Measurements from ENCODE around the gene MN1. TPM values are rescaled to one million over a fixed set of nuclear protein-coding genes. Genes with fewer than 3 reads are reported as not detected.
A peak's percentile ranks its signal among the peaks of the same experiment; 100 is the strongest.

Gene MN1
- total and polyA plus RNA-seq, 2 of the 8 experiments (the other 6 are each of a cell fraction or from before 2014, with no cell fraction given) = 3.1 to 4.9 TPM

DNA sequence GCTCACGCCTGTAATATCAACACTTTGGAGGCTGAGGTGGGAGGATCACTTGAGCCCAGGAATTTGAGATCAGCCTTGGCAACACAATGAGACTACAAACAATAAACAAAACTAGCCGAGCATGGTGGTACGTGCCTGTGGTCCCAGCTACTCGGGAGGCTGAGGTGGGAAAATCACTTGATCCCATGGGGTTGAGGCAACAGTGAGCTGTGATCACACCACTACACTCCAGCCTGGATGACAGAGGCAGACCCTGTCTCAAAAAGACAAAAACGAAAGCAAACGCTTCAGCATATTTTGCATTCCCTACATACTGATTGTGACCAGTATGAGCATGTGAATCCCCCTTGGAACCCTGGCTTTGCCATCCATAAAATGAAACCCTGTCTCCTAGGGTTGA, 33.9 kb upstream of the MN1 start:
- CTCF ChIA-PET (ENCODE audit: partially characterized antibody) = interaction anchor here (0.6 to 1.2 kb wide), 3 partner anchors 8 to 155 kb away, joined by 3 read pairs; no protein-coding TSS in a partner anchor
- H3K4me1 ChIP-seq (replicated peaks in 1 of 4; ENCODE audit: control insufficient read depth in 3 of 4, insufficient read depth in 4 of 4, low read length in 3 of 4) = peaks cover 3 to 8% (median 6%) of the 10 kb centered on the region in 4 experiments
- H3K4me2 ChIP-seq (ENCODE audit: insufficient read depth in 1 of 2, low read depth in 2 of 2, low read length in 2 of 2) = peak overlapping the region in 1 of 2 experiments; percentile 16; a peak in 1 of 4 replicates
- TF ChIP-seq RFX5 (IDR thresholded peaks at IDR 0.05; ENCODE audit: borderline replicate concordance, low read depth, low read length) (no peak), CHD2 (IDR thresholded peaks at IDR 0.05; ENCODE audit: low read length) (no peak), POU5F1 (IDR thresholded peaks at IDR 0.05; ENCODE audit: low read depth, low read length) (no peak), BACH1 (IDR thresholded peaks at IDR 0.05; ENCODE audit: low read length) (no peak), TEAD4 (IDR thresholded peaks at IDR 0.05; ENCODE audit: low read depth, low read length) (no peak), EP300 (IDR thresholded peaks at IDR 0.05; ENCODE audit: borderline replicate concordance in 1 of 2, low read depth in 2 of 2, low read length in 2 of 2) (no peak), EZH2 (IDR thresholded peaks at IDR 0.05; ENCODE audit: low read depth, low read length, severe bottlenecking) (no peak), CREB1 (IDR thresholded peaks at IDR 0.05) (no peak), RBBP5 (IDR thresholded peaks at IDR 0.05; ENCODE audit: borderline replicate concordance, low read depth, low read length) (no peak), ZNF274 (IDR thresholded peaks at IDR 0.05; ENCODE audit: borderline replicate concordance, extremely low read depth, low read length) (no peak), POLR2A (IDR thresholded peaks at IDR 0.05; ENCODE audit: control extremely low read depth in 1 of 2, low read depth in 2 of 2, low read length in 2 of 2) (no peak), NANOG (IDR thresholded peaks at IDR 0.05; ENCODE audit: insufficient read depth, low read depth, low read length, poor library complexity, severe bottlenecking) (no peak)
- TF ChIP-seq, protein P1, sequence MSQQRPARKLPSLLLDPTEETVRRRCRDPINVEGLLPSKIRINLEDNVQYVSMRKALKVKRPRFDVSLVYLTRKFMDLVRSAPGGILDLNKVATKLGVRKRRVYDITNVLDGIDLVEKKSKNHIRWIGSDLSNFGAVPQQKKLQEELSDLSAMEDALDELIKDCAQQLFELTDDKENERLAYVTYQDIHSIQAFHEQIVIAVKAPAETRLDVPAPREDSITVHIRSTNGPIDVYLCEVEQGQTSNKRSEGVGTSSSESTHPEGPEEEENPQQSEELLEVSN (IDR thresholded peaks at IDR 0.05) = no peak

More for the DNA sequence above, 33.9 kb upstream of the MN1 start:
- peaks cover 0 to 3% of the 10 kb centered on the region in 2 experiments; a peak in 1 of 4 replicates for H3K9me3 ChIP-seq (ENCODE audit: insufficient read depth in 2 of 2, low read depth in 1 of 2, low read length in 1 of 2)
- peak overlapping the region; percentile 70; the same call in 1 of the 2 replicates for H2BK12ac ChIP-seq (ENCODE audit: low read depth, low read length)
- no peak overlapping the region for H4K91ac ChIP-seq (replicated peaks; ENCODE audit: insufficient read length, low read length)
- no peaks in the 10 kb centered on the region for H3K79me1 ChIP-seq (ENCODE audit: low read depth, low read length)
- no peak overlapping the region for H2AFZ ChIP-seq (ENCODE audit: low read length)
- 0 out of 2 replicates have a peak overlapping the region, but pooled peaks have one; percentile 80 for H2BK20ac ChIP-seq (ENCODE audit: low read length)
- H4K5ac ChIP-seq (ENCODE audit: insufficient read length, low read depth, low read length) = no peak overlapping the region
- 0 out of 7 replicates have a peak, but pooled peaks cover 0 to 2% (median 0%) of the 10 kb centered on the region in 4 experiments for H3K27me3 ChIP-seq (replicated peaks in 1 of 4; ENCODE audit: control insufficient read depth in 3 of 4, extremely low read depth in 1 of 4, insufficient read depth in 3 of 4, low read length in 3 of 4)
- no peak overlapping the region for H3K9ac ChIP-seq (replicated peaks in 1 of 4; ENCODE audit: extremely low read depth in 1 of 4, low read depth in 3 of 4, low read length in 3 of 4)
- H3K4ac ChIP-seq (replicated peaks; ENCODE audit: insufficient read length, low read depth, low read length) = no peak overlapping the region
- H3K23ac ChIP-seq (ENCODE audit: insufficient read length) = no peak overlapping the region
- H2BK5ac ChIP-seq (ENCODE audit: low read depth, low read length) = 0 out of 2 replicates have a peak overlapping the region, but pooled peaks have one; percentile 46
- no peaks in the 10 kb centered on the region for H3K23me2 ChIP-seq (ENCODE audit: low read depth, low read length)
- no peak overlapping the region for H2BK120ac ChIP-seq (replicated peaks; ENCODE audit: low read depth, low read length)
- H2AK5ac ChIP-seq (ENCODE audit: low read depth, low read length) = peak overlapping the region; percentile 10
- H3K27ac ChIP-seq (ENCODE audit: low read depth, low read length) = no peak overlapping the region
- no peaks in the 10 kb centered on the region for H4K20me1 ChIP-seq (replicated peaks in 1 of 2; ENCODE audit: control insufficient read depth in 1 of 2, insufficient read depth in 2 of 2, low read length in 2 of 2)
- H3K79me2 ChIP-seq (ENCODE audit: control insufficient read depth in 1 of 2, insufficient read depth in 2 of 2, low read length in 2 of 2) = no peaks in the 10 kb centered on the region
- no peak overlapping the region for H4K8ac ChIP-seq (ENCODE audit: extremely low read depth, insufficient read depth, low read length)
- no peak overlapping the region for H3K56ac ChIP-seq (replicated peaks; ENCODE audit: insufficient read length, low read depth, low read length)
- H2BK15ac ChIP-seq (ENCODE audit: low read length) = peak overlapping the region; percentile 81; the same call in 1 of the 2 replicates
- no peak overlapping the region for H3K14ac ChIP-seq (ENCODE audit: insufficient read length)
- H3K18ac ChIP-seq (ENCODE audit: extremely low read depth, low read length) = 0 out of 2 replicates have a peak overlapping the region, but pooled peaks have one; percentile 1
- FAIRE-seq = no peak
- no peak overlapping the region for H3K4me3 ChIP-seq (ENCODE audit: extremely low read depth in 1 of 4, insufficient read depth in 2 of 4, low read depth in 3 of 4, low read length in 4 of 4)
- 79% methylated on average over 6 of the region's 6 CpGs; no CpG with 5 or more reads in 1 of the 2 experiments for WGBS, 2 experiments (ENCODE audit: extremely low coverage in 1 of 2, insufficient coverage in 1 of 2, insufficient read length in 1 of 2, insufficient replicate concordance in 2 of 2, low coverage in 1 of 2, low lambda C conversion rate in 2 of 2, missing lambda C conversion rate in 1 of 2)
- no peak for DNase-seq (ENCODE audit: low read depth in 1 of 2, low spot score in 2 of 2)
- POLR2A ChIA-PET (ENCODE audit: partially characterized antibody) = interaction anchor here (0.6 kb wide), 1 partner anchor 613 kb away, joined by 3 read pairs; no protein-coding TSS in a partner anchor
- no peaks in the 10 kb centered on the region for H3K36me3 ChIP-seq (ENCODE audit: control insufficient read depth in 2 of 4, insufficient read depth in 4 of 4, low read length in 3 of 4)
